Embryonic facial prominence (tissue), 1 donor: Measurements from ENCODE around the gene LMCD1.

Experiments
- DNase-seq: peaks from one replicate; pipeline ENCODE4 v3.0.0-alpha.2; 2016; ENCODE audit errors: extremely low spot score

The LMCD1 gene

DNA sequence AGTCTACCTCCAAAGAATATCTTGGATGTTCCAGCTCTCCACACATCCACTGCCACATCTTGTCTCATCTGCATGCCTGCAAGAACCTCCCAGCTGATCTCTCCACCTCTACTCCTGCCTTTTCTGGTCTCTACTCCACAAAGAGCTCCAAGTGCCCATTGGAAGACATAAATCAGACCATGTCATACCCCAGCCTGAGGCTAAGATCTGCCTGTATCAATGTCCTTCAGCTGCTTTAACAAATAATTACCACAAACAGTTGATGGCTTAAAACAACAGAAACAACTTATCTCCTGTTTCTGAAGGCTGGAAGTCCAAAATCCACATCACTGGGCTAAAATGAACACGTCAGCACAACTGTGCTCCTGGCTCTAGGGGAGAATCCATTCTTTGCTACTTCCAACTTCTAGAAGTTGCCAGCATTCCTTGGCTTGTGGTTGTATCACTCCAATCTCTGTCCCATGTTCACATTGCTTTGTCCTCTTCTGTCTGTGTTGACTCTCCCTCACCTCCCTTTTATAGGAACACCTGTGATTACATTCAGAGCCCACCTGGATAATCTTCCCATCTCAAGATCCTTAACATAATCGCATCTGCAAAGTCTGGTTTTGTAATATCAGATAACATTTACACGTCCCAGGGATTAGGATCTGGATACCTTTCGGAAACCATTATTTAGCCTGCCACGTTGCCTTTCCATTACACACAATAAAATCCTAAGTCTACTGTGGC, 17.0 kb upstream of the LMCD1 start:
- no peak for DNase-seq

DNA sequence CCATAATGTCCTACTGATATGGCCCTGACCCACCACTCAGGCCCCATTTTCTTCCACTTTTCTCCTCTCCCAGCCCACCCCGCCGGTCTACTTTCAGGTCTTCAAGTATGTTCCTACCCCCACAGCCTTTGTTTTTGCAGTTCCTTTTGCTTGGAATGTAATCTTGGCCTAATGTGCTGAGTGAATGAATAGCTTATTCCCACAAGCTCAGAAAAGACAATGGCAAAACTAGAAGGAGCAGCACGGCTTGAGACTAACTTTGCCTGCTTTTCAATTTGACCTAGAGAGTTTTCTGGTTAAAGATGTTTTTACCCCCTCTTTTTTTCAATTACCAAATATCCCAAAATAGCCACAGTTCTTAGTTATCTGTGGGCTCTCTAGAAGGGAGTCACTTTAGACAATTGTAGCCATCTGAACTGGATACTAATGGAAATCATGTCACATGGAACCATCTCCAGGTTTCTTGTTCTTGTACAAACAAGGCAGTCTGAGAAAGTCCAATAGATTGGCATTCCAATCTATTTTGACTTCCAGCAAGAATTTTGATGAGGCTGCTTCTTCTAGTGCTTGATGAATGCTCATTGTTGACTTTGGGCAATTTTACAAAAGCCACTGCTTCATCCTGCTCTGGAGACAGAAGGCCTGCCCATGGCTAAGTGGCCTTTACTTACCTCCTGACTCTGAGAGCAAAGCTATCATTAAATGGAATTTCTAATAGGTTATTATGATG, 16.3 kb upstream of the LMCD1 start:
- no peak for DNase-seq

DNA sequence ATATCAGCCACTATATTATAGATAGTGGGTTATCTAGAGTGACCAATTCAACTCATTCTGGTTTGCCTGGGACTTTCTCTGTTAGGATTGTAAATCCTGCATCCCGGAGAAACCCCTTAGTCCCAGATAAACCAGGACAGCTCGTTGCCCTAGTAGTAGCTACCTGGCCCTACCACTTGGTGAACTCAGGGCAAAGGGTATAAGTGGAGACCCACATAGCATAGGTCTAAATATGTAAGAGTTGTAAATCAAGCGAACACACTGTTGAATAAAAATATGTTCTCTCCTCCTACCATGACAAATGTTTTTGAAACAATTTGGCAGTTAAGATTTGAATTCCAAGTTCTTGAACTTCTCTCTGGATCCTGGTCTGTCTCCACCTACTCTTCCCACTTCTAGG, 15.7 kb upstream of the LMCD1 start:
- DNase-seq, result no peak

DNA sequence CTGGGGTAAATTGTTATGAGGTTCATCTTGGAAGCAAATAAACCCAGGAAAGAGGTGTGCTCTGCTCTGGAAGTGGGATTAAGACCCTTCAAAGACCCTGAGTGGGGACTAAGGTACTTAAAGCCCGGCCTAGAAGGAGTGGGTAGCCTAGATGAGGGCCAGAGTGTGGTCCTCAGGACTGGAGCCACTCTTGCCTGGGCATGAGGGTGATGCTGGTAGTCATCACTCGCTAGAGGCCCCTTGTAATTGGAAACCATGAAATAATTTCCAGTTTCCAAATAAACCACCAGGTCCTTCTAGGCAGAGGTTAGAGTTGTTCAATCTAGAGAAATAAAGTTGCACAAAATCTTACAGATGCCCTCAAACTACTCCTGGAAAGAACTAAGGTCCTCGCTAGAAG, 15.2 kb upstream of the LMCD1 start:
- DNase-seq, result no peak

DNA sequence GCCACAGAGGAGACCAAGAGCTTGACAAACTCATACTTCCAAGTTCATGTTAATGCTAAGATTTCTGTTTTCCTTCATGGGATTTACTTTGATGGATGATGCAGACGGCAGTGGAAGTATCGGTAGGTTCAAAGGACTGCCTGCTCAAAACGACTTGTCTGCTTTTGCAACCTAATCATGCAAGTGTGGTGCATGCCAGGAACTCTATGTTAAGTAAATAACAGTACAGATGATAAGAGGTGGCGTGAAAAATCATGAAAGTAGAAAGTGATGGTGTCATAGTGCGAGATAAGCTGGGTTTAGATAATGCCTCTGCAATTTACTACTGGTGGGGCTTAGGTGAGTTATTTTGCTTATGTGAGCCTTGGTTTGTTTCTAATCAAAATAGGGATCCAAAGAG, 14.7 kb upstream of the LMCD1 start:
- no peak for DNase-seq

DNA sequence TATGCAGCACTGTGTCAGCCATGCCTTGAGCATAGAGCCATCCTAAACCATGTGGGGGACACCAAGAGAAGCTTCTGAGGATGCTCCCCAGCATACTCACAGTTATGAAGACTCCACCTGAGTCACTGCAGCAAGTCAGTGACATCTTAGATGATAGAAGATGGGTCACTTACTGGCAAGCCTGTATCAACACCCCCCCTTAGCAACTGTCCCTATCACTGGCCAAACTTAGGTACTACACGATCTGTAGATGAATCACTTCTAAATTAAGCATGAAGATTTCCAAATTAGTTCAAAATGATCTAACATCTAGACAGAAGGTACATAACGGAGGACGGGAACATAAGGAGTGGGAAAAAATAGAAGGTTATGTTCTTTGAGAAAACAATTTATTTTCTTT, 13.2 kb upstream of the LMCD1 start:
- no peak for DNase-seq

DNA sequence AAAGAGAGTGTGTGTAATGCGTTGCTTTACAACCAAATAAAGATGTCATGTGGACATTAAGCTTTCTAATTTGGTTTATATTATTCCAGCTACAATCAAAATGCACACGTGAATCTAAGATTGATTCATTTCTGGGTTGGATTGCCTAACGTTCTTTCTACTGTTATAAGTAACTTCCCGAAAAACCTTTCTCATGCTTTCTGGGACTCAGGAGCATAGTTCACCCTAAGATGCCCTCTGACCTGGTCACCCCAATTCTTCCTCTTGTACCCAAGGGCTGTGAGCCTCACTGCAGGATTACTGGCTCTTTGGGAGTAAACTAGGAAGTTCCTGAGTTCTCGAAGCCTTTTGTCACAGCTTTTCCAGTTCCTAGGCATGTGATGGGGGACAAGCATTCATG, 12.7 kb upstream of the LMCD1 start:
- no peak for DNase-seq

DNA sequence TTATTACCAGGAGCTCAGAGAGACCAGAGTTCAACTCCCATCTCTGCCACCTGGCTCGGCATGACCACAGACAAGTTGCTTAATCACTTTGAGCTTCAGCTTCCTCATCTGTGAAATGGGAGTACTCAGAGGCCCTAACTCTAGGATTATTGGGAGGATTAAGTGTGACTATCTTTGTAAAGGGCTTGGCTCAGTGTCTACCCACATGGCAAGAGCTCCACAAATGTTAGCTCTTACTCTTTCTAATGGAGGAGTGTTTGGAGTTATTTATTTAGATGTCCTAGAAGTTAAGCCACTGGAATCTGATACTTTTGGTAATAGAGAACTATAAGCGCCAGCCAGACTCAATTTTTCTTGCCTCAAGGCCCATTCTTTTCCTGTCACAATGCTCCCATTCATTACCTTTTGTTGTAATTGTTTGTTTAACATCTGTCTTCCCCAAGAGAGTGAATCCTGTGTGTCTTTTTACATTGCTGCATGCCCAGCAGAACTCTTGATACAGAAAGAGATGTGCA, 12.3 kb upstream of the LMCD1 start:
- DNase-seq, result no peak

DNA sequence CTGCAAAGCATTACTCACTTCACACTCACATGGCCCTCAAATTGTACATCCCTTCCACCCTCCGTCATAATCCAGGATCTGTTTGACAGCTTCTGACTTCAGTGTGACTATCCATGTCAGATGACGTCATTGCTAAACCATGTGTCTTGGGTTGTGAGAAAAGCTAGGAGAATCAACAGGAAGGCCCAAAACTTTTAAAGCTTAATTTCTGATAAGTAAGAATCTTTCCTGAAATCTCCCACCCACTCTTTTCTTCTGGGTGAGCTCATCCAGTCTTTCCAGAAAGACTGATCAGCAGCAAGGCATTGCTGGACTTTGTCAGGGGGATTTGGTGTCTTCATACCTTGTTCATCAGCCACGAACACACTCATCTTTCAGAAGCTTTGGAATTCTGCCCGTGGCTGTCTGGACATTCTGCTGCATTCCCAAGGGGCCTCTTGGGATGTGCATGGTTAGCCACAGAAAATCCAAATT, 11.5 kb upstream of the LMCD1 start:
- no peak for DNase-seq

DNA sequence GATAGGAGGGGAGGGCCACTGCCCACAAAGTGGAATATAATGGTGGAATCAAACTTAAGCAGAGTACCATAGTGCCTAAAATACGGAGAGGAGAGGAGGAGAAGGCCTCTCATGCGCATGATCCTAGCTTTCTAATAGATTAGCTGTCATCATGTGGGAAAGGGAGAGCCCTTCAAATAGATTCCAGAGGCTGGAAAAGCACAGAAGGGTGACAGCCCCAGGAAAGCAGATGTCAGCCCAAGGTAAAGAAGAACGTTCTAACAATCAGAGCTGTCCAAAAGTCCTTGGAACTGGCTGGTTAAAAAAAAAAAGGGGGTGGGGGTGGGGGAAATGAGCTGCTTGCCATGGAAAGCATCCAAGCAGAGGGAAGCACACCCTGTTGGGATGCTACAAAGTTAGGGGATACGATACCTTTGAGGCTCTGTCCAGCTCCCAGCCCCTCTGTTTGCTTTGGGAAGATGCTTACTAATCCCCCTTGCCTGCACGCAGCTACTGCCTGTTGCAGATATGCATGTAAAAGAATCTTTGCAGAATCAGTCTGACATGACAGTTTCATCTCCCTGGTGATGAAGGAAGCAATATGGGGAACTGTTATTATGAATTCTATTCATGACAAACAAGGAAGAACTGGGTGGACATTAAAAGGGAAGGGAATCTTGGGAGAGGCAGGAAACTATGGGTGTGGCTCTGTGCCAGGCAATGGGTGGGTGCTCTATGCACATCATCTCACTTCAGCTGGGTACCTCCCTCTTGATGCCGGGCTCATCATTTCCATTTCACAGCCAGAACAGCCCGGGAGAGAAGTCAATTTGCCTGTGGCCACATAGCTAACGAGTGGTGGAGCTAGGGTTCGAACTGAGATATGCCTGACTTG, 10.1 kb upstream of the LMCD1 start:
- DNase-seq, result no peak

DNA sequence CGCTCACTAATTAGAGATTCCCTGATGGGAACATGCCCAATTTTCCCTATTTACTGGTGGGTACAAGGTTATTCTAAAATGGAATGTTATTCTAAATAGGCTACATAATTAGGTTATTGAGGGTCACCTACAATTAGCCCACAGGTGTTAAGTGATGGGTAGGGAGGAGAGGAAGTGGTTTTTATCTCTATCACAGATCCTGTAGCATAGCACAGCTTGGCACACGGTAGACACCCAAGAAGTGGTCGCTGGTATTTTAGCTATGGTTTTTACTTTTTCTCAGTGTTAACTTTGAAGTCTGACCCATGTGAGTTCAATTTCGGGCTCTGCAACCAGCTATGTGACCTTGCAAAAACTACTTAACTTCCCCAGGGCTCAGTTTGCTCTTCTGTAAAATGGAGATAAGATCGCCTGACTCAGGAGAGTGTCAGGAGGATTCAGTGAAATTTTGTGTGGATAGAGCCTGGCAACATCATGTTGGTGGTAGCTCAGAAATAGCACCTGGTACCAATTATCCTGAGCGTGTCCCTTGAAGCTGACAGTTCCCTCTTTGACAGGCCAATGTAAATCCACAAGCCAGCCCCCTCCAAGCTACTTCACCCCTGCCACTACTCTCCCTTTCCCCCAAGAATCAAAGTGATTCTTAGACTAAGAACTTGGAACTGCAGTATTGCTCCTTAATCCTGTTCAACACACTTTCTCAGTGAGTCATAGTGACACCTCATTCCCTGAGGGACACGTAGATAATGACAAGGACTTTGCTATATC, 8.7 kb upstream of the LMCD1 start:
- no peak for DNase-seq

DNA sequence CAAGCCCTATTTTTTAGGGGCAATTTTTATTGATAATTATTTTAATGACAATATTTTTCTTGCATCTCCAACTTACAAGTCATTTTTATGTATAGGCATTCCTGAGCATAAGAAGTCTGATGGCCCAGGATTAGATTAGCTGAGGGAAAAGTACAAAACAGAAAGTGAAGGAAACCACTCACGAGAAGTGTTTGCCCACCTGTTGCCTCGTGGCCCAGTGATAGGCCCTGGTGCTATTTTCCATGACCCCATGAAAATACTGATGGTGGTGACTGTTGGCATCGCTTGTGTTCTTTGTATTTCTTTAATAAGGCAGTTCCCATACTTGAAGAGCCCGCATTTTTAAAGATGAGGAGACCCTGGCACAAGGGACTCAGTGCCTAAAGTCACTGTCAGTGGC, 7.9 kb upstream of the LMCD1 start:
- no peak for DNase-seq

DNA sequence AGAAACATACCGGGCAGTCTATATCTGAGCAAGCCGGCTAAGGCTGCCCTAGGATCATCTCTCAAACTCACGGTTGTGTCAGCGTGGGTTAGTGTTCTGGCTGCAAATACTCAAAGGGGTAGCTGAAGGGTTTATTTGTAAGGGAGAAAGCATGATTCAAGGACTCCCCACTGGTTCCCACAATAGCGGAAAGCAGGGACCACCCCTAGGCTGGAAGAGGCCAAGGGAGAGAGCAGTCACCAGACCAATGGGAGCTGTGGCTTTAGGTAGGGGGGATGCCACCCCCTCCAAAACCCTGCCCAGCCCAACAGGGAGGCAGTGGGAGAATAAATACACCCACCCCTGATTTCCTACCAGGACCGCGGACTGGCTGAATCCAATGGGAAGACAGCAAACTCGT, 7.3 kb upstream of the LMCD1 start:
- DNase-seq, result no peak

DNA sequence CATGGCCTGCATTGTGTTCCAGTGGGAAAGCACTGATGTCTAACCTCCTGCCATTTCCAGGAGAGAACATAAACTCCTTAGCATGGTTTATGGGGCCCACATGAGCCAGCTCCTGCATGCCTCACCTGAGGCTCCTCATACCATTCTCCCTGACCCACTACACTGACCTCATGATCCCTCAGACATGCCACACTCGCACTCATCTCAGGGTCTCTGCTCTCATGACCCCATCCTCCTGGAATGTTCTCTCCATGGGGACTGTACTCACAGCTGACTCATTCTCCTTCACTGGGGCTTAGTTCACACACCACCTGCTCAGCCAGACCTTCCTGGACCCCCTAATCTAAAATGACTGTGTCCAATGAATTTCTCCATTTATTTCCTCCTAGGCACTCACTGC, 4.0 kb upstream of the LMCD1 start:
- no peak for DNase-seq

DNA sequence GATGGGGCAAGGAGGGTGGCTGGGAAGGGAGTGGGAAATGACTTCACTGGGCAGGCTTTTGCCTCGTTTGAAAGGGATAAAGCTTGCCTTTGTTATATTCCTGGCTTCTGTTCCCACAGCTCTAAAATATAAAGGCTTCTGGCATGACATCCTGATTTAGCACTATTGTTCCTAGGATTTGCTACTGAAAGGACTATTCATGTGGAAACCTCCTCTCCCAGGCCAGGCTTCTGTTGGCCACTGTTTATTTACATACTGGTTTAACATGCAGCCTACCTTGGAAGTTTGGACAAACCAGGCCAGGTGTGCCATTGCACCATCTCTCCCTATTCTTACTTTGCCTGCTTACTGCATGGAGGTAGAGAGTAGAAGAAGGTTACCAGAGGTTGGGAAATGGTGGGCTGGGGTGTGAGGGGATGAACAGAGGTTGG, 2.4 kb upstream of the LMCD1 start:
- DNase-seq, result no peak

DNA sequence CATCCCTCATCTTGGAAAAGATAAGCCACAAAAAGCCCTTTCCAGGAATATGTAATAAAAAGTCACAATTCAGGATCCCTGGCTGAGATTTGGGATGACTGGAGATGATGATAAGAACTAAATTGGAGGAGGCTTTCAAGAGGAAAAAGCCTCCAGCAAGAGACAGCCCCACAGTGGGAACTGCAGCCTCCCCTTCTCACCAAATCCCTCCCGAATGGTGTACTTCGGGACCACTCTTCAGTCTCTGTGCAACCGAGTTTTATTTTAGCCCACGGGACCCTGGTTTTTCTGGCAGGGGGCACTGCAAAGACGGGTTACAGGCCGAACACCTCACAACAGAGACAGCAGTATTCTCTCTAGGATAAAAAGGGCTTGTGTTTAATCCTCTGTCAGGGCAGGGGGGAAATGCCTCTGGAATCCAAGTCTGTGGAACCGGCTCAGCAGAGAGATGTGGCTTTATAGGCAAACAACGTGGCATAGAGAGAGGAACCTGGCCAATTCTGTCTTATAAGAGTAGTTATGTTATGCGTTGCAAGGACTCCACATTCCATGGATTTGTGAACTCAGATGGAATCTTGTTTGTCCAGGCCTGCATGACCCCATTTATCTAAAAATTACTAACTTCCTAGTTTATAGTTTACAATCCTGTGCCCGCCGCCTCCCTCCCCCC, 1.2 kb upstream of the LMCD1 start:
- DNase-seq, result peak; percentile 25

DNA sequence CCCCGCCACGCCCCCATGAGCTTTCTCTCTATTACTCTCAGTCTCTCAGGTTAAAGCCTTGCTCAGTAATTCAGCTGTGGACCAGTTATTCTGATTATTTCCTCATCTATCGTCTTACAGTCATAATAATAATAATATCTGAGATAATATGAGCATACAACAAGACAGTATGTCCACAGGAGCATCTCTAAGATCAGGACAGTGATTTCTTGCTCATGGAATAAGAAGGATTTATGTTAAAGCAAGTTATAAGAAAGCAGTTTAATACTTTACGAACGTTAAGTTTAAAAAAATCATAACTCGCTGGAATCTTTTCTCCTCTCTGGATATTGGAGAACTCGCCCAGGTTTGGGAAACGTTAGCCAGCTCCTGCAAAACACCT, 643 bp upstream of the LMCD1 start:
- no peak for DNase-seq

DNA sequence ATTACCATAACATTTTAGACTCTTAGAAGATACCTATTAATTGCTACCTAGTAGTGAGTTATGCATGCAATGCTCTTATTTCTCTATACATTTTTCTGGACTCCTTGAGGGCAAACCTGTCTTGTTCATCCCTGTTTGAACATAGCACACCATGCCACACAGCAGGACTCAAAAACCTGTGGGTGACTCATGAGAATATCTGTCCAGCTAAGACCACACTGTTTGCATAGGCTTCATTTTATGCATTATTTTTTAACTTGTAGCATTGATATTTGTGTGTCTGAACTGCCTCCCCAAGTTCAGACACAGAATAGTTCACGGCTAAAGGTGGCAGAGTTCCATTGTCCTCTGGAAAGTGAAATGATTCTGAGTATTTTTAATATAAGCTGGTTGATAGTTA, 1.8 kb downstream of the LMCD1 start:
- DNase-seq, result no peak

DNA sequence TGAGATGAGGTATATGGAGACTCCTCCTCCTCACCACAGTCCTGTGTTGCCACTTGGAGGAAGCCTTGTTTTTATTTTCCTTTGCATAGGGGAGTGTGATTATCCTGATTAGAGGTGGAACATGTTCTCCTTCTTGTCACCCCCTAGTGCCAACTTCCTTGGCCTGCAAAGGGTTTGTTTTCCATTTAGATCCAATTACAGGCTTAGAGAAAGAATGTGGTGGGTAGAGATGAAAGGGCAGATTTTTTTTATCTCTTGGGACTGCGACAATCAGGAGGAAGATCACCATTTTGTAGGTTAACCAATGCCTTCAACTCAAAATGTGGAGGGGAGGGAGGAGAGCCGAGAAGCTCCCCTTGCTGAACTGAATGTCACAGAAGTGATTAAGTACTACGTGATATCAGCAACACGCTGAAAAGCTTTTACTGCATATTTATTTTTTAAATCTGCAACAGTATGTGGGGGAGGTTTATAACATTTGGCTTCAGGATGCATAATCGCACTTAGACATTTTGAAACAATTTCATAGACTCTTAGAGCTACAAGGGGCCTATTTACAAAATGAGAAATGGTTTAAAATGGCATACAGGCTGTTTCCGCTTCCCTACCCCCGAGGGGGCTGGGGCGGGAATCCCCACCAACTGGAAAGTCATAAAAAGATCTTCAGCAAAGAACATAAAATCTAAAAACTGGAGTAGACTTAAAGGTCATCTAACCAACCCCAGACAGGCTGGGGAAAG, 2.4 kb downstream of the LMCD1 start:
- DNase-seq, result no peak

DNA sequence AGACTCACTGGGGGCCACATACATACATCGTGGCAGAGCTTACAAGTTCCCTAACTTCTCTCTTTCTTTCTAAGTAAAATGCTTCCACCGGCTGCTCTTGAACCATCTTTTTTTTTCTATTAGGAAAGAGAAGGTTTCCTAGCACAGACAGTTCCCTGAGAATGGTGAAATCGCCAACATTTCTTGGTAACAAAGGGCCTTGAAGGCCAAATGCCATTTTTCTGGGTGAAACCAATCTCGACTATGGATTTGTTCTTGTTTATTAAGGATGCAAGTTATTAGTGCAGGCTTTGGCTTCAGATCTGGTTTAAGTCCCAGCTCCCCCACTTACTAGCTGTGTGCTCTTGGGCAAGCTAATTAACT, 3.0 kb downstream of the LMCD1 start:
- no peak for DNase-seq
